GM12891 (cell line): ENCODE results near the gene LEFTY1.

Experiments used
- DNase-seq: peaks from one replicate; pipeline ENCODE4 v3.0.0; 2011; ENCODE audit warnings: low spot score; ENCODE audit not compliant: insufficient read length
- FAIRE-seq: peaks from 2 replicates; lab custom pipeline; 2011; peaks lifted over from hg19 to GRCh38; lab: Jason Lieb, UNC
- PAX5 ChIP-seq: IDR thresholded peaks from 2 replicates; pipeline ENCODE4 v1.6.1; 2011; ENCODE audit warnings: low read length, moderate library complexity, mild to moderate bottlenecking; ENCODE audit not compliant: insufficient read depth, severe bottlenecking
- POLR2A ChIP-seq: IDR thresholded peaks from 2 replicates; pipeline ENCODE4 v1.6.1; 2011; ENCODE audit warnings: low read depth, low read length, control low read depth
- POLR2AphosphoS5 ChIP-seq: IDR thresholded peaks from 2 replicates; pipeline ENCODE4 v1.6.1; 2011; ENCODE audit warnings: low read depth, low read length, control low read depth
- POU2F2 ChIP-seq: IDR thresholded peaks from 2 replicates; pipeline ENCODE4 v1.6.1; 2011; ENCODE audit warnings: low read depth, mild to moderate bottlenecking, control low read depth, low read length, moderate library complexity
- SPI1 ChIP-seq: IDR thresholded peaks from 2 replicates; pipeline ENCODE4 v1.6.1; 2011; ENCODE audit warnings: low read depth, low read length, control low read depth
- TAF1 ChIP-seq: IDR thresholded peaks from 2 replicates; pipeline ENCODE4 v1.6.1; 2011; ENCODE audit warnings: low read depth, low read length, control low read depth

The LEFTY1 gene

GRCh38 chr1:225866061-225866837 is 22.7 kb downstream of the LEFTY1 start:
- TF ChIP-seq PAX5 = no peak
- peak; percentile 89 for TF ChIP-seq SPI1
- FAIRE-seq (peak; percentile 48), DNase-seq (peak; percentile 50)

- FAIRE-seq (no peak), DNase-seq (no peak)
- TF ChIP-seq POLR2AphosphoS5 (no peak), POU2F2 (no peak), POLR2A (no peak), SPI1 (no peak), TAF1 (no peak), PAX5 (no peak)
These were observed 23.4 kb downstream of the LEFTY1 start for GRCh38 chr1:225865514-225865913.

- FAIRE-seq = no peak
- TF ChIP-seq TAF1 (no peak), POU2F2 (no peak), SPI1 (no peak), PAX5 (no peak), POLR2AphosphoS5 (no peak), POLR2A (no peak)
These were observed 25.8 kb downstream of the LEFTY1 start for GRCh38 chr1:225863167-225863566.

GRCh38 chr1:225862581-225862950 is 26.4 kb downstream of the LEFTY1 start:
- no peak for DNase-seq
- TF ChIP-seq SPI1 (no peak), PAX5 (no peak), POU2F2 (no peak), POLR2AphosphoS5 (no peak), TAF1 (no peak), POLR2A (no peak)
- no peak for FAIRE-seq

More at GRCh38 chr1:225863167-225863566, 25.8 kb downstream of the LEFTY1 start:
- no peak for DNase-seq

- no peak for FAIRE-seq
- no peak for TF ChIP-seq POLR2AphosphoS5
- no peak for DNase-seq
These were observed 26.9 kb downstream of the LEFTY1 start for GRCh38 chr1:225861834-225862580.

- FAIRE-seq (no peak), DNase-seq (no peak)
- TF ChIP-seq POLR2A (no peak), SPI1 (no peak), TAF1 (no peak), POLR2AphosphoS5 (no peak), POU2F2 (no peak), PAX5 (no peak)
These were observed 28.0 kb downstream of the LEFTY1 start for GRCh38 chr1:225860876-225861441.

GRCh38 chr1:225860107-225860506 is 28.8 kb downstream of the LEFTY1 start:
- FAIRE-seq = no peak
- TF ChIP-seq POLR2A (no peak), POLR2AphosphoS5 (no peak), POU2F2 (no peak), TAF1 (no peak), PAX5 (no peak), SPI1 (no peak)
- DNase-seq = no peak

- no peak for DNase-seq
- no peak for FAIRE-seq
- no peak for TF ChIP-seq POU2F2
- no peak for TF ChIP-seq POLR2AphosphoS5
- TF ChIP-seq POLR2A = no peak
- TF ChIP-seq PAX5 = no peak
- no peak for TF ChIP-seq SPI1
- TF ChIP-seq TAF1 = no peak
These were observed 29.8 kb downstream of the LEFTY1 start for GRCh38 chr1:225859151-225859550.

GRCh38 chr1:225857256-225857655 is 31.7 kb downstream of the LEFTY1 start:
- FAIRE-seq (no peak), DNase-seq (no peak)
- TF ChIP-seq POLR2AphosphoS5 (no peak), PAX5 (no peak), POLR2A (no peak), POU2F2 (no peak), SPI1 (no peak), TAF1 (no peak)
